MCF 10A (cell line): ENCODE results near the gene CYP4X1. TPM values are rescaled to one million over a fixed set of nuclear protein-coding genes. Genes with fewer than 3 reads are reported as not detected.
"Not testable (repeated sequence)": the region's sequence is repeated elsewhere in the genome, so short reads cannot be mapped to it uniquely, and the experiment has no call there.

Experiments used
- BruUV-seq: library from RNA; stranded (reverse); fragments of 400-500 nt; replicated peaks from 2 replicates; lab custom pipeline; 2021; lab: Mats Ljungman, UMichigan
- CTCF ChIA-PET: fragments of 300-600 bp; sonication (Branson Sonifier 250); formaldehyde crosslinking; extraction: SDS; loops from one replicate; lab custom pipeline; 2021; ENCODE audit warnings: antibody characterized with exemption, inconsistent platforms; lab: Yijun Ruan, JAX
- POLR2A ChIA-PET: fragments of 300-600, 350-650 bp; sonication (Branson Sonifier 250); formaldehyde crosslinking; extraction: SDS; loops from one replicate; lab custom pipeline; 2020; ENCODE audit warnings: antibody characterized with exemption, inconsistent platforms; lab: Yijun Ruan, JAX
- DNase-seq: peaks from one replicate; pipeline ENCODE4 v3.0.0-alpha.2; 2018; ENCODE audit not compliant: unreplicated experiment
- H3K27ac Mint-ChIP-seq: one replicate; pipeline ENCODE4 v1.8.0; 2022; ENCODE audit warnings: mild to moderate bottlenecking, low read depth, mixed read lengths; ENCODE audit not compliant: unreplicated experiment
- H3K27me3 Mint-ChIP-seq: one replicate; pipeline ENCODE4 v1.8.0; 2022; ENCODE audit warnings: mixed read lengths; ENCODE audit not compliant: insufficient read depth, unreplicated experiment
- H3K36me3 Mint-ChIP-seq: one replicate; pipeline ENCODE4 v1.8.0; 2022; ENCODE audit warnings: mild to moderate bottlenecking, moderate library complexity, mixed read lengths; ENCODE audit not compliant: insufficient read depth, unreplicated experiment
- H3K4me1 Mint-ChIP-seq: one replicate; pipeline ENCODE4 v1.8.0; 2022; ENCODE audit warnings: mixed read lengths; ENCODE audit not compliant: insufficient read depth, unreplicated experiment
- H3K4me3 Mint-ChIP-seq: one replicate; pipeline ENCODE4 v1.8.0; 2022; ENCODE audit warnings: mild to moderate bottlenecking, moderate library complexity, mixed read lengths; ENCODE audit not compliant: unreplicated experiment
- H3K9me3 Mint-ChIP-seq: one replicate; pipeline ENCODE4 v1.8.0; 2022; ENCODE audit warnings: mixed read lengths; ENCODE audit not compliant: unreplicated experiment
- intact Hi-C: fragments of 100-400 bp; cut with micrococcal nuclease; formaldehyde crosslinking; loops from 2 replicates; pipeline ENCODE4 v1.14.1; 2022
- total RNA-seq: library from RNA; stranded (reverse); gene quantifications from 2 replicates; pipeline ENCODE4 v1.2.3, GENCODE V29; 2022
- TF ChIP-seq, protein P1 (sequence below): fragments of 200-600 bp; IDR thresholded peaks from one replicate; pipeline ENCODE4 v1.8.0; 2022; ENCODE audit warnings: antibody characterized with exemption, mild to moderate bottlenecking; ENCODE audit not compliant: unreplicated experiment

The CYP4X1 gene
- total RNA-seq, 1 experiment from 2014 or later, result 1.2 TPM

DNA sequence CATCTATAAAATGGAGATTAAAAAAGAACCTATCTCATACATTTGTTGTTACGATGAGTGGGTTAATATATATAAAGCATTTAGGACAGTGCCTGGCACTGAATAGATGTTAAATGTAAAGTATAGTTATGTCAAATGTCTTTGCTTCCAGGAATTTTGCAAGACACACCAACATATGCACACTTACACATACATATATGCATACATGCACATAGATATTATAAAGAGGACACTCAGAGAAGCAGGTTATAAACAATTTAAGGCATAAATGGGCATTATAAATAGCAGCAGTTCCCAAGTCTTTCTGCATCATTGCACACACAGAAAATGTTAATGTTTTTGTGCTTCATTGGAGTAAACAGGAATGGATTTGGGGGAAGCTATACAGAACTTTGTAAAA lies 13.3 kb downstream of the CYP4X1 start:
- no peaks in the 10 kb centered on the region for H3K36me3 Mint-ChIP-seq
- H3K4me3 Mint-ChIP-seq, result no peak overlapping the region
- peaks cover 26% of the 10 kb centered on the region for H3K4me1 Mint-ChIP-seq
- peaks cover 7% of the 10 kb centered on the region for H3K9me3 Mint-ChIP-seq
- ChIA-PET CTCF (interaction anchor here (0.7 to 1.1 kb wide), 2 partner anchors 214 to 289 kb away, joined by 3 to 5 read pairs; no protein-coding TSS in a partner anchor), POLR2A (interaction anchor here (1.1 to 1.2 kb wide), 2 partner anchors 9 kb away, joined by 4 read pairs; no protein-coding TSS in a partner anchor)
- no peak overlapping the region for H3K27ac Mint-ChIP-seq
- H3K27me3 Mint-ChIP-seq, result no peaks in the 10 kb centered on the region
- no TSS peak for BruUV-seq
- intact Hi-C loops, result no loop called here
- no peak for DNase-seq
- TF ChIP-seq, protein P1, sequence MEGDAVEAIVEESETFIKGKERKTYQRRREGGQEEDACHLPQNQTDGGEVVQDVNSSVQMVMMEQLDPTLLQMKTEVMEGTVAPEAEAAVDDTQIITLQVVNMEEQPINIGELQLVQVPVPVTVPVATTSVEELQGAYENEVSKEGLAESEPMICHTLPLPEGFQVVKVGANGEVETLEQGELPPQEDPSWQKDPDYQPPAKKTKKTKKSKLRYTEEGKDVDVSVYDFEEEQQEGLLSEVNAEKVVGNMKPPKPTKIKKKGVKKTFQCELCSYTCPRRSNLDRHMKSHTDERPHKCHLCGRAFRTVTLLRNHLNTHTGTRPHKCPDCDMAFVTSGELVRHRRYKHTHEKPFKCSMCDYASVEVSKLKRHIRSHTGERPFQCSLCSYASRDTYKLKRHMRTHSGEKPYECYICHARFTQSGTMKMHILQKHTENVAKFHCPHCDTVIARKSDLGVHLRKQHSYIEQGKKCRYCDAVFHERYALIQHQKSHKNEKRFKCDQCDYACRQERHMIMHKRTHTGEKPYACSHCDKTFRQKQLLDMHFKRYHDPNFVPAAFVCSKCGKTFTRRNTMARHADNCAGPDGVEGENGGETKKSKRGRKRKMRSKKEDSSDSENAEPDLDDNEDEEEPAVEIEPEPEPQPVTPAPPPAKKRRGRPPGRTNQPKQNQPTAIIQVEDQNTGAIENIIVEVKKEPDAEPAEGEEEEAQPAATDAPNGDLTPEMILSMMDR, result no peak

DNA sequence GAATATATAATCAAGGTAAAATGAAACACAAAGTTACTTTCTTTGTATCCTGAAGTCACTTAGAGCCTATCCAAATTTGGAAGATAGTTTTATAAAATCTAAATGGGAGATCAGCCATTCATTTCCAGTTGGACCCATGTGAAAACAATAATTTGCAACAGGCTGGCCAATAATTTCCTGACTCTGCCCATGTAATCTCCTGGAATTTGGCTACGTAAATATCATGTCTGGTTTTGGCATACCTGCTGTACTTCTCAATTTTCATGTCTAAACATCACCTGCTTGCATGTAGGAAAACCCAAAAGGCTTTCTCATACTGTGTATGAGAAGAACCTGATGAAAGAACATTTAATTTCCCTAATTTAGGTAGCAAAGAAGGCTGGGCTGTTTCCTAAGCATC lies 35.9 kb downstream of the CYP4X1 start:
- BruUV-seq, result no TSS peak
- no peak overlapping the region for H3K27ac Mint-ChIP-seq
- no peaks in the 10 kb centered on the region for H3K36me3 Mint-ChIP-seq
- TF ChIP-seq, protein P1, result no peak
- no peak for DNase-seq
- CTCF ChIA-PET, result no interaction called here
- POLR2A ChIA-PET, result no interaction called here
- no peaks in the 10 kb centered on the region for H3K4me1 Mint-ChIP-seq
- no peaks in the 10 kb centered on the region for H3K9me3 Mint-ChIP-seq
- intact Hi-C loops, result no loop called here
- H3K4me3 Mint-ChIP-seq, result no peak overlapping the region
- no peaks in the 10 kb centered on the region for H3K27me3 Mint-ChIP-seq

DNA sequence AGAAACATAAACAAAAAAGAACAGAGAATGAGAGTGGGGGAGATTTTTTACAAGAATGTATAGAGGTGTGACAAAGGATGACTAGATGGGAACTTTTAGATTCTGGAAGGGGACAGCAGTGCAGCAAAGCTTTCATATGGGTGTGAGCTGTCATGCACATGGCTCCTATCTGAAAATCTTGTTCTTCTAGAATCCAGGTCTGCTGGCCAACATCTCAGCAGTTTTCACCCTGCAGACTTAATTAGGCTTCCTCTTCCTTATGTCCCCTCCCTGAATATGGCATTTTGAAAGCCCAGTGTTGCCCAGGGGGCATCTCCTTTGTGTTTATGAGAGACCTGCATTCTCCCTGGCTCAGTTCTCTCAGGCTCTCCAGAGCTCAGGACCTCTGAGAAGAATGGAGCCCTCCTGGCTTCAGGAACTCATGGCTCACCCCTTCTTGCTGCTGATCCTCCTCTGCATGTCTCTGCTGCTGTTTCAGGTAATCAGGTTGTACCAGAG lies 43.7 kb downstream of the CYP4X1 start, which contains the start of gene CYP4Z1:
CYP4Z1 (plus strand) TSS at position 135 of the 498 bp plus-strand sequence; CDS start at position 395, 260 bp downstream.
- no peak within 1 kb of the TSS for H3K27ac Mint-ChIP-seq
- TF ChIP-seq, protein P1, result no peak
- intact Hi-C loops, result no loop called here
- POLR2A ChIA-PET, result no interaction called here
- no peak for DNase-seq
- no peaks in the 10 kb centered on the region for H3K36me3 Mint-ChIP-seq
- H3K9me3 Mint-ChIP-seq, result no peaks in the 10 kb centered on the region
- CTCF ChIA-PET, result interaction anchor here (0.8 kb wide), 1 partner anchor 320 kb away, joined by 3 read pairs; no protein-coding TSS in a partner anchor
- no TSS peak for BruUV-seq
- peaks cover 11% of the 10 kb centered on the region for H3K27me3 Mint-ChIP-seq
- no peak within 1 kb of the TSS for H3K4me3 Mint-ChIP-seq
- peaks cover 15% of the 10 kb centered on the region for H3K4me1 Mint-ChIP-seq

DNA sequence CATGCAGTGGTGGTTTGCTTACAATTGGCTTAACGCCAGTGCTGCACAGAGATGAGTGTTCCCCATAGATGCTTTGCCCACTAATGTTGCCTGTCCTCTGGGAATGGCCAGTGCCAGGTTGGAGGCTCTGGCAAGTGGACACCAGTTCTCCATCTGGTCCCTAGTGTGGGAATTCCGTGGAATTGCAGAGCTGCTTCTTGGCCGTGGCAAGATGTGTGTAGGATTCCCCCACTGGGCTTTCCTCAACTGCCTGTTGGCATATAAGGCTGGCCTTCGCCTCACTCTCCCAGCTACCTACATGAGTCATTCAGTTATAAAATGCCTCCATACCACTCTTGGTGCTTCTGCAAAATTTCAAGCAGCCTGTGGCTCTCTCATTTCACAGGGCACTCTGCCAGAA lies 45.6 kb downstream of the CYP4X1 start:
- POLR2A ChIA-PET, H3K9me3 Mint-ChIP-seq, BruUV-seq, H3K36me3 Mint-ChIP-seq, intact Hi-C loops, CTCF ChIA-PET, H3K4me3 Mint-ChIP-seq: not testable (repeated sequence)
- Mint-ChIP-seq H3K27ac (peak overlapping the region; percentile 29), H3K27me3 (peaks cover 11% of the 10 kb centered on the region), H3K4me1 (peaks cover 15% of the 10 kb centered on the region)
- DNase-seq, result peak; percentile 57

DNA sequence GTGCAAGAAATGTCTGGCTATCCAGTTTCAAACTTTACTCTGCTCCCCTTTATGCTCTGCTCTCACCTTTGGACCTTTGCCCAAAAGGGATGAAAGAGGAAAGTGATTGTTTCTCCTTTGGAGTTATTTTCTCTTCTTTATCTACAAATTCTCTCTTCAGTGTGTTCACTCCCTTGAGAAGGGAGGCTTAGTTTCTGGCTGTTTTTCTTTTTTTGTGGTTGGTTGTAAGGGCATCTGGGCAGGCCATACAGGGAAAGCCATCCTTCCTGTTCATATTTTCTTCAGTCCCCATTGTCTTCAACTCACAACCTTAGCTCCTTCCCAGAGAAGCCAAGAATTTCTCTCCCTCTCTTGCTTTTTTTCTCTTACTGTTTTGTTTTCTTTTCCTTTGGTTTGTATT lies 46.0 kb downstream of the CYP4X1 start:
- H3K4me1 Mint-ChIP-seq, result peaks cover 15% of the 10 kb centered on the region
- H3K4me3 Mint-ChIP-seq, H3K9me3 Mint-ChIP-seq, BruUV-seq, DNase-seq, intact Hi-C loops, H3K36me3 Mint-ChIP-seq, POLR2A ChIA-PET, CTCF ChIA-PET: not testable (repeated sequence)
- peak overlapping the region; percentile 29 for H3K27ac Mint-ChIP-seq
- peaks cover 11% of the 10 kb centered on the region for H3K27me3 Mint-ChIP-seq
